Mesendoderm (in vitro differentiated cells): ENCODE data around the gene DMPK.

Experiments
- DNase-seq: peaks from one replicate; pipeline ENCODE4 v3.0.0; 2013
- H2AK5ac ChIP-seq: 2 replicates; pipeline ENCODE4 v1.6.1; 2013; ENCODE audit warnings: low read length, inconsistent platforms
- H2BK120ac ChIP-seq: 2 replicates; pipeline ENCODE4 v1.6.1; 2013; ENCODE audit warnings: low read depth, mild to moderate bottlenecking, low read length, moderate library complexity, mixed read lengths
- H2BK15ac ChIP-seq: replicated peaks from 2 replicates; pipeline ENCODE4 v1.6.1; 2013; ENCODE audit warnings: low read depth, mild to moderate bottlenecking, moderate library complexity
- H2BK5ac ChIP-seq: 2 replicates; pipeline ENCODE4 v1.6.1; 2013; ENCODE audit warnings: low read length, inconsistent platforms
- H3K18ac ChIP-seq: 2 replicates; pipeline ENCODE4 v1.6.1; 2013; ENCODE audit warnings: mild to moderate bottlenecking, low read length, mixed read lengths
- H3K23ac ChIP-seq: one replicate; pipeline ENCODE4 v1.6.1; 2013; ENCODE audit warnings: low read length
- H3K27ac ChIP-seq: 2 replicates; pipeline ENCODE4 v1.5.1; 2013; ENCODE audit warnings: low read depth, mild to moderate bottlenecking, inconsistent platforms, low read length, moderate library complexity
- H3K27me3 ChIP-seq: 2 replicates; pipeline ENCODE4 v1.6.1; 2013; ENCODE audit warnings: low read length, control low read depth, mild to moderate bottlenecking, inconsistent platforms; ENCODE audit not compliant: insufficient read depth, poor library complexity
- H3K36me3 ChIP-seq: 2 replicates; pipeline ENCODE4 v1.6.1; 2013; ENCODE audit warnings: low read length, inconsistent platforms; ENCODE audit not compliant: control insufficient read depth, insufficient read depth
- H3K4ac ChIP-seq: one replicate; pipeline ENCODE4 v1.6.1; 2013; ENCODE audit warnings: low read depth, mild to moderate bottlenecking, low read length, moderate library complexity
- H3K4me1 ChIP-seq: 2 replicates; pipeline ENCODE4 v1.6.1; 2013; ENCODE audit warnings: low read depth, low read length, inconsistent platforms; ENCODE audit not compliant: control insufficient read depth
- H3K4me2 ChIP-seq: 2 replicates; pipeline ENCODE4 v1.6.1; 2013; ENCODE audit warnings: low read length
- H3K4me3 ChIP-seq: 2 replicates; pipeline ENCODE4 v1.5.1; 2013; ENCODE audit warnings: mild to moderate bottlenecking, low read length
- H3K56ac ChIP-seq: one replicate; pipeline ENCODE4 v1.6.1; 2013; ENCODE audit warnings: low read length
- H3K79me1 ChIP-seq: 2 replicates; pipeline ENCODE4 v1.6.1; 2013; ENCODE audit warnings: low read length, inconsistent platforms
- H3K79me2 ChIP-seq: 2 replicates; pipeline ENCODE4 v1.6.1; 2013; ENCODE audit warnings: mild to moderate bottlenecking, low read length; ENCODE audit not compliant: control insufficient read depth, insufficient read depth
- H3K9ac ChIP-seq: 2 replicates; pipeline ENCODE4 v1.6.1; 2013; ENCODE audit warnings: low read length, inconsistent platforms
- H4K5ac ChIP-seq: one replicate; pipeline ENCODE4 v1.6.1; 2013; ENCODE audit warnings: low read length
- H4K8ac ChIP-seq: one replicate; pipeline ENCODE4 v1.6.1; 2013; ENCODE audit warnings: low read depth, mild to moderate bottlenecking, control low read depth, low read length, moderate library complexity
- WGBS: extraction: QIAGEN DNeasy Blood & Tissue Kit; methylation state at CpG from one replicate; pipeline ENCODE4 v1.1.7; 2013; ENCODE audit warnings: low lambda C conversion rate, missing lambda C conversion rate; ENCODE audit not compliant: insufficient coverage; ENCODE audit errors: extremely low coverage; 5-methylcytosine and 5-hydroxymethylcytosine counted together

DMPK gene

GRCh38 chr19:45771311-45771933 is 10.9 kb downstream of the DMPK start:
- peak overlapping the region; percentile 7 for H3K56ac ChIP-seq
- H2AK5ac ChIP-seq: no peak overlapping the region
- no peak overlapping the region for H4K5ac ChIP-seq
- H3K23ac ChIP-seq: no peak overlapping the region
- peaks cover 3% of the 10 kb centered on the region for H3K4me1 ChIP-seq
- H2BK120ac ChIP-seq: no peak overlapping the region
- no peak overlapping the region for H2BK15ac ChIP-seq
- H3K4me2 ChIP-seq: peak overlapping the region; percentile 79
- WGBS: no CpG with 5 or more reads among the region's 46 CpGs
- H3K4ac ChIP-seq: no peak overlapping the region
- no peak overlapping the region for H2BK5ac ChIP-seq
- no peak for DNase-seq
- no peak overlapping the region for H3K4me3 ChIP-seq
- H3K36me3 ChIP-seq: no peaks in the 10 kb centered on the region
- no peak overlapping the region for H4K8ac ChIP-seq
- no peaks in the 10 kb centered on the region for H3K79me2 ChIP-seq
- H3K18ac ChIP-seq: no peak overlapping the region
- peak overlapping the region; percentile 69 for H3K9ac ChIP-seq
- no peaks in the 10 kb centered on the region for H3K79me1 ChIP-seq
- no peak overlapping the region for H3K27ac ChIP-seq
- no peaks in the 10 kb centered on the region for H3K27me3 ChIP-seq

GRCh38 chr19:45770192-45771101 is 11.8 kb downstream of the DMPK start:
- Histone ChIP-seq H3K18ac (peak overlapping the region; percentile 25), H2BK120ac (no peak overlapping the region), H3K4me1 (peaks cover 4% of the 10 kb centered on the region), H3K23ac (no peak overlapping the region), H4K5ac (no peak overlapping the region), H3K56ac (peak overlapping the region; percentile 99), H2BK5ac (no peak overlapping the region), H4K8ac (no peak overlapping the region), H3K36me3 (no peaks in the 10 kb centered on the region), H3K79me2 (no peaks in the 10 kb centered on the region), H3K27ac (peak overlapping the region; percentile 96), H3K4me2 (peak overlapping the region; percentile 100), H3K79me1 (no peaks in the 10 kb centered on the region), H3K4ac (peak overlapping the region; percentile 58), H2AK5ac (no peak overlapping the region), H3K27me3 (no peaks in the 10 kb centered on the region), H3K4me3 (peak overlapping the region; percentile 62), H3K9ac (peak overlapping the region; percentile 82), H2BK15ac (no peak overlapping the region)
- WGBS: no CpG with 5 or more reads among the region's 79 CpGs
- DNase-seq: peak; percentile 99

GRCh38 chr19:45769821-45770191 is 12.5 kb downstream of the DMPK start:
- no peaks in the 10 kb centered on the region for H3K36me3 ChIP-seq
- H3K4me1 ChIP-seq: peaks cover 8% of the 10 kb centered on the region
- H2BK5ac ChIP-seq: no peak overlapping the region
- H3K9ac ChIP-seq: peak overlapping the region; percentile 82
- no peak overlapping the region for H2AK5ac ChIP-seq
- H3K27ac ChIP-seq: peak overlapping the region; percentile 96
- no peak overlapping the region for H4K5ac ChIP-seq
- WGBS: no CpG with 5 or more reads among the region's 28 CpGs
- DNase-seq: no peak
- H3K23ac ChIP-seq: no peak overlapping the region
- no peaks in the 10 kb centered on the region for H3K27me3 ChIP-seq
- no peaks in the 10 kb centered on the region for H3K79me1 ChIP-seq
- H2BK15ac ChIP-seq: no peak overlapping the region
- H3K4me2 ChIP-seq: peak overlapping the region; percentile 100
- peak overlapping the region; percentile 62 for H3K4ac ChIP-seq
- H2BK120ac ChIP-seq: no peak overlapping the region
- peak overlapping the region; percentile 25 for H3K18ac ChIP-seq
- H3K79me2 ChIP-seq: no peaks in the 10 kb centered on the region
- H3K56ac ChIP-seq: peak overlapping the region; percentile 99
- H4K8ac ChIP-seq: no peak overlapping the region
- peak overlapping the region; percentile 62 for H3K4me3 ChIP-seq

GRCh38 chr19:45768984-45769782 is 13.1 kb downstream of the DMPK start, which contains the start of gene SIX5:
Gene SIX5, minus strand, starts transcription at chr19:45769252. Its CDS starts 408 bp downstream, at chr19:45768844.
- Histone ChIP-seq H3K79me1 (no peaks in the 10 kb centered on the region), H3K4me1 (peaks cover 8% of the 10 kb centered on the region), H4K8ac (peak within 1 kb of the TSS; percentile 69), H4K5ac (no peak within 1 kb of the TSS), H3K4me3 (peak within 1 kb of the TSS; percentile 95), H3K56ac (peak within 1 kb of the TSS; percentile 100), H3K27ac (peak within 1 kb of the TSS; percentile 98), H2AK5ac (peak within 1 kb of the TSS; percentile 100), H2BK5ac (peak within 1 kb of the TSS; percentile 99), H2BK120ac (peak within 1 kb of the TSS; percentile 48), H3K23ac (peak within 1 kb of the TSS; percentile 98), H3K4me2 (peak within 1 kb of the TSS; percentile 100), H3K4ac (peak within 1 kb of the TSS; percentile 94), H3K18ac (peak within 1 kb of the TSS; percentile 94), H3K79me2 (no peaks in the 10 kb centered on the region), H2BK15ac (no peak within 1 kb of the TSS), H3K9ac (peak within 1 kb of the TSS; percentile 100), H3K36me3 (no peaks in the 10 kb centered on the region), H3K27me3 (no peaks in the 10 kb centered on the region)
- no CpG with 5 or more reads among the region's 70 CpGs for WGBS
- peak; percentile 99 for DNase-seq

GRCh38 chr19:45768655-45768983 is 13.7 kb downstream of the DMPK start:
- Histone ChIP-seq H2BK120ac (peak overlapping the region; percentile 48), H3K4ac (peak overlapping the region; percentile 94), H2BK5ac (peak overlapping the region; percentile 99), H3K79me2 (no peaks in the 10 kb centered on the region), H3K23ac (peak overlapping the region; percentile 98), H3K79me1 (no peaks in the 10 kb centered on the region), H3K56ac (peak overlapping the region; percentile 100), H2AK5ac (peak overlapping the region; percentile 100), H3K4me2 (peak overlapping the region; percentile 99), H3K18ac (peak overlapping the region; percentile 94), H3K4me1 (peaks cover 8% of the 10 kb centered on the region), H3K36me3 (no peaks in the 10 kb centered on the region), H3K27me3 (no peaks in the 10 kb centered on the region), H2BK15ac (no peak overlapping the region), H3K4me3 (peak overlapping the region; percentile 95), H3K27ac (peak overlapping the region; percentile 98), H4K5ac (no peak overlapping the region), H4K8ac (peak overlapping the region; percentile 69), H3K9ac (peak overlapping the region; percentile 100)
- WGBS: no CpG with 5 or more reads among the region's 33 CpGs
- peak; percentile 60 for DNase-seq
